WTC11 (cell line): ENCODE data around the gene LRRC63.

Source experiments
- NFYB ChIP-seq: sonication (generic); formaldehyde crosslinking; conservative IDR thresholded peaks from 2 replicates; pipeline ENCODE4 v1.8.0; 2022; ENCODE audit warnings: low read depth, missing genetic modification reagents
- SP1 ChIP-seq: sonication (generic); formaldehyde crosslinking; conservative IDR thresholded peaks from 2 replicates; pipeline ENCODE4 v1.8.1; 2022; ENCODE audit warnings: missing genetic modification reagents
- ZNF138 ChIP-seq: sonication (generic); formaldehyde crosslinking; conservative IDR thresholded peaks from 2 replicates; pipeline ENCODE4 v1.8.1; 2022; ENCODE audit warnings: mild to moderate bottlenecking, moderate library complexity, missing genetic modification reagents
- ZNF263 ChIP-seq: sonication (generic); formaldehyde crosslinking; IDR thresholded peaks from 2 replicates; pipeline ENCODE4 v1.8.1; 2022; ENCODE audit warnings: low read depth, mild to moderate bottlenecking, moderate library complexity, missing genetic modification reagents
- ZNF317 ChIP-seq: sonication (generic); formaldehyde crosslinking; IDR thresholded peaks from 2 replicates; pipeline ENCODE4 v1.8.1; 2023; ENCODE audit warnings: low read depth, mild to moderate bottlenecking, moderate library complexity, missing genetic modification reagents, borderline replicate concordance
- TF ChIP-seq, protein P1 (sequence below): sonication (generic); formaldehyde crosslinking; IDR thresholded peaks from 2 replicates; pipeline ENCODE4 v1.8.1; 2023; ENCODE audit warnings: mild to moderate bottlenecking, missing genetic modification reagents, moderate library complexity
- TF ChIP-seq, protein P2 (sequence below): fragments of 200-600 bp; IDR thresholded peaks from 2 replicates; pipeline ENCODE4 v1.8.0; 2022; ENCODE audit warnings: antibody characterized with exemption
- TF ChIP-seq, protein P3 (sequence below): fragments of 250-450 bp; sonication (Bioruptor Pico); IDR thresholded peaks from 2 replicates; pipeline ENCODE4 v1.9.0; 2021; ENCODE audit warnings: mild to moderate bottlenecking
- TF ChIP-seq, protein P4 (sequence below): sonication (generic); formaldehyde crosslinking; IDR thresholded peaks from 2 replicates; pipeline ENCODE4 v1.8.0; 2022; ENCODE audit warnings: mild to moderate bottlenecking, missing genetic modification reagents
- TF ChIP-seq, protein P5 (sequence below): sonication (generic); formaldehyde crosslinking; IDR thresholded peaks from 2 replicates; pipeline ENCODE4 v1.8.0; 2023; ENCODE audit warnings: mild to moderate bottlenecking, missing genetic modification reagents

GRCh38 chr13:46304546-46304945 lies 92.8 kb downstream of the LRRC63 start:
- TF ChIP-seq, protein P1, sequence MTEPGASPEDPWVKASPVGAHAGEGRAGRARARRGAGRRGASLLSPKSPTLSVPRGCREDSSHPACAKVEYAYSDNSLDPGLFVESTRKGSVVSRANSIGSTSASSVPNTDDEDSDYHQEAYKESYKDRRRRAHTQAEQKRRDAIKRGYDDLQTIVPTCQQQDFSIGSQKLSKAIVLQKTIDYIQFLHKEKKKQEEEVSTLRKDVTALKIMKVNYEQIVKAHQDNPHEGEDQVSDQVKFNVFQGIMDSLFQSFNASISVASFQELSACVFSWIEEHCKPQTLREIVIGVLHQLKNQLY (CRISPR knock-in tag): no peak
- TF ChIP-seq, protein P2, sequence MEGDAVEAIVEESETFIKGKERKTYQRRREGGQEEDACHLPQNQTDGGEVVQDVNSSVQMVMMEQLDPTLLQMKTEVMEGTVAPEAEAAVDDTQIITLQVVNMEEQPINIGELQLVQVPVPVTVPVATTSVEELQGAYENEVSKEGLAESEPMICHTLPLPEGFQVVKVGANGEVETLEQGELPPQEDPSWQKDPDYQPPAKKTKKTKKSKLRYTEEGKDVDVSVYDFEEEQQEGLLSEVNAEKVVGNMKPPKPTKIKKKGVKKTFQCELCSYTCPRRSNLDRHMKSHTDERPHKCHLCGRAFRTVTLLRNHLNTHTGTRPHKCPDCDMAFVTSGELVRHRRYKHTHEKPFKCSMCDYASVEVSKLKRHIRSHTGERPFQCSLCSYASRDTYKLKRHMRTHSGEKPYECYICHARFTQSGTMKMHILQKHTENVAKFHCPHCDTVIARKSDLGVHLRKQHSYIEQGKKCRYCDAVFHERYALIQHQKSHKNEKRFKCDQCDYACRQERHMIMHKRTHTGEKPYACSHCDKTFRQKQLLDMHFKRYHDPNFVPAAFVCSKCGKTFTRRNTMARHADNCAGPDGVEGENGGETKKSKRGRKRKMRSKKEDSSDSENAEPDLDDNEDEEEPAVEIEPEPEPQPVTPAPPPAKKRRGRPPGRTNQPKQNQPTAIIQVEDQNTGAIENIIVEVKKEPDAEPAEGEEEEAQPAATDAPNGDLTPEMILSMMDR: no peak
- TF ChIP-seq, protein P3, sequence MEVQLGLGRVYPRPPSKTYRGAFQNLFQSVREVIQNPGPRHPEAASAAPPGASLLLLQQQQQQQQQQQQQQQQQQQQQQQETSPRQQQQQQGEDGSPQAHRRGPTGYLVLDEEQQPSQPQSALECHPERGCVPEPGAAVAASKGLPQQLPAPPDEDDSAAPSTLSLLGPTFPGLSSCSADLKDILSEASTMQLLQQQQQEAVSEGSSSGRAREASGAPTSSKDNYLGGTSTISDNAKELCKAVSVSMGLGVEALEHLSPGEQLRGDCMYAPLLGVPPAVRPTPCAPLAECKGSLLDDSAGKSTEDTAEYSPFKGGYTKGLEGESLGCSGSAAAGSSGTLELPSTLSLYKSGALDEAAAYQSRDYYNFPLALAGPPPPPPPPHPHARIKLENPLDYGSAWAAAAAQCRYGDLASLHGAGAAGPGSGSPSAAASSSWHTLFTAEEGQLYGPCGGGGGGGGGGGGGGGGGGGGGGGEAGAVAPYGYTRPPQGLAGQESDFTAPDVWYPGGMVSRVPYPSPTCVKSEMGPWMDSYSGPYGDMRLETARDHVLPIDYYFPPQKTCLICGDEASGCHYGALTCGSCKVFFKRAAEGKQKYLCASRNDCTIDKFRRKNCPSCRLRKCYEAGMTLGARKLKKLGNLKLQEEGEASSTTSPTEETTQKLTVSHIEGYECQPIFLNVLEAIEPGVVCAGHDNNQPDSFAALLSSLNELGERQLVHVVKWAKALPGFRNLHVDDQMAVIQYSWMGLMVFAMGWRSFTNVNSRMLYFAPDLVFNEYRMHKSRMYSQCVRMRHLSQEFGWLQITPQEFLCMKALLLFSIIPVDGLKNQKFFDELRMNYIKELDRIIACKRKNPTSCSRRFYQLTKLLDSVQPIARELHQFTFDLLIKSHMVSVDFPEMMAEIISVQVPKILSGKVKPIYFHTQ (CRISPR knock-in tag): no peak
- TF ChIP-seq SP1 (CRISPR knock-in tag) (no peak), ZNF317 (CRISPR knock-in tag) (no peak), NFYB (no peak), ZNF138 (CRISPR knock-in tag) (no peak), ZNF263 (CRISPR knock-in tag) (no peak)
- TF ChIP-seq, protein P4, sequence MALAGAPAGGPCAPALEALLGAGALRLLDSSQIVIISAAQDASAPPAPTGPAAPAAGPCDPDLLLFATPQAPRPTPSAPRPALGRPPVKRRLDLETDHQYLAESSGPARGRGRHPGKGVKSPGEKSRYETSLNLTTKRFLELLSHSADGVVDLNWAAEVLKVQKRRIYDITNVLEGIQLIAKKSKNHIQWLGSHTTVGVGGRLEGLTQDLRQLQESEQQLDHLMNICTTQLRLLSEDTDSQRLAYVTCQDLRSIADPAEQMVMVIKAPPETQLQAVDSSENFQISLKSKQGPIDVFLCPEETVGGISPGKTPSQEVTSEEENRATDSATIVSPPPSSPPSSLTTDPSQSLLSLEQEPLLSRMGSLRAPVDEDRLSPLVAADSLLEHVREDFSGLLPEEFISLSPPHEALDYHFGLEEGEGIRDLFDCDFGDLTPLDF: no peak
- TF ChIP-seq, protein P5, sequence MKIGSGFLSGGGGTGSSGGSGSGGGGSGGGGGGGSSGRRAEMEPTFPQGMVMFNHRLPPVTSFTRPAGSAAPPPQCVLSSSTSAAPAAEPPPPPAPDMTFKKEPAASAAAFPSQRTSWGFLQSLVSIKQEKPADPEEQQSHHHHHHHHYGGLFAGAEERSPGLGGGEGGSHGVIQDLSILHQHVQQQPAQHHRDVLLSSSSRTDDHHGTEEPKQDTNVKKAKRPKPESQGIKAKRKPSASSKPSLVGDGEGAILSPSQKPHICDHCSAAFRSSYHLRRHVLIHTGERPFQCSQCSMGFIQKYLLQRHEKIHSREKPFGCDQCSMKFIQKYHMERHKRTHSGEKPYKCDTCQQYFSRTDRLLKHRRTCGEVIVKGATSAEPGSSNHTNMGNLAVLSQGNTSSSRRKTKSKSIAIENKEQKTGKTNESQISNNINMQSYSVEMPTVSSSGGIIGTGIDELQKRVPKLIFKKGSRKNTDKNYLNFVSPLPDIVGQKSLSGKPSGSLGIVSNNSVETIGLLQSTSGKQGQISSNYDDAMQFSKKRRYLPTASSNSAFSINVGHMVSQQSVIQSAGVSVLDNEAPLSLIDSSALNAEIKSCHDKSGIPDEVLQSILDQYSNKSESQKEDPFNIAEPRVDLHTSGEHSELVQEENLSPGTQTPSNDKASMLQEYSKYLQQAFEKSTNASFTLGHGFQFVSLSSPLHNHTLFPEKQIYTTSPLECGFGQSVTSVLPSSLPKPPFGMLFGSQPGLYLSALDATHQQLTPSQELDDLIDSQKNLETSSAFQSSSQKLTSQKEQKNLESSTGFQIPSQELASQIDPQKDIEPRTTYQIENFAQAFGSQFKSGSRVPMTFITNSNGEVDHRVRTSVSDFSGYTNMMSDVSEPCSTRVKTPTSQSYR (CRISPR knock-in tag): no peak
